Neural cell (in vitro differentiated cells): ENCODE results near the gene XRRA1. TPM values are rescaled to one million over a fixed set of nuclear protein-coding genes. Genes with fewer than 3 reads are reported as not detected.

Experiments used
- polyA plus RNA-seq: library from polyadenylated mRNA; depleted of rRNA; stranded (reverse); fragments of >200 nt; gene quantifications from 2 replicates; pipeline ENCODE4 v1.2.3, GENCODE V29; 2014
- small RNA-seq, 3 experiments: library from RNA; depleted of rRNA; stranded (forward); fragments of <200 nt; gene quantifications; one replicate each; pipeline ENCODE3, GENCODE V24; 2012
- TF ChIP-seq, protein P1 (sequence below): fragments of 450-650 bp; IDR thresholded peaks from 2 replicates; pipeline ENCODE4 v1.5.1; 2014; ENCODE audit warnings: antibody characterized with exemption, mild to moderate bottlenecking, moderate library complexity; ENCODE audit not compliant: poor library complexity, severe bottlenecking

XRRA1 gene
- polyA plus RNA-seq, 1 donor from 2014 or later, result 2.7 TPM

DNA sequence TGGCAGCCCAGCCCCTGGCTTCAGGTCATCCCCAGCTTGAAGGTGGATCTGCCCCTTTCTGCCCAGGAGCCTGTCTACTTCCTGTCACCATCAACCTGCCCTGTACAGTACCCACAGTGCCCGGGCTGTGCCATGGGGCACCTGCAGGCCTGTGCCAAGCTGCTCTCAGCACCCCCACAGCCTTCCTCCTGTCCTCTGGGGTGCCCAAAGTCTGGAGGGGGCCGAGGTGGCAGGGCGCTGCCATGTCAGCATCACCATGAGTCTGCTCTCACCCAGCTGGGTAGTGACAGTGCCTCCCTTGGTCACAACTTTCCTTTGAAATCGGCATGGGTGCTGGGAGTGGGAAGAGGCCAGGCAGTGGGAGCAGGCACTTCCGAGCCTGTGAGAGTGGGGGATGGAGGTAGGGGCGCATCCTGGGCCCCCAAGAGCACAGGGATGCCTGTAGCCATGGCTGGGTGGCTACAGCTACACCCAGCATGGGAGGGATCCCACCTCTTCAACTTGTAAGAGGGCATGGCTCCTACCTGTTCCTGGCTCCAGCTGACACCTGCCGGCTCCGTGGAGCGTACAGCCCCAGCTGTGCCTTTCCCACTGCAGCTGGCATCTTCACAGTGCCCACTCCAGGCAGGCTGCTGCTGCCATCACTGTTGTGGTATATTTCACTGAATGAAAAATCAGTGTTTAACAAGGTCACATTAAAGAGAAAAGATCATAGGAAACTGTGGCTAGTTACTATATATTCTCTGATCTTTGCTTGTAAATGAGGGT lies 157.4 kb downstream of the XRRA1 start (continued):
- TF ChIP-seq, protein P1, sequence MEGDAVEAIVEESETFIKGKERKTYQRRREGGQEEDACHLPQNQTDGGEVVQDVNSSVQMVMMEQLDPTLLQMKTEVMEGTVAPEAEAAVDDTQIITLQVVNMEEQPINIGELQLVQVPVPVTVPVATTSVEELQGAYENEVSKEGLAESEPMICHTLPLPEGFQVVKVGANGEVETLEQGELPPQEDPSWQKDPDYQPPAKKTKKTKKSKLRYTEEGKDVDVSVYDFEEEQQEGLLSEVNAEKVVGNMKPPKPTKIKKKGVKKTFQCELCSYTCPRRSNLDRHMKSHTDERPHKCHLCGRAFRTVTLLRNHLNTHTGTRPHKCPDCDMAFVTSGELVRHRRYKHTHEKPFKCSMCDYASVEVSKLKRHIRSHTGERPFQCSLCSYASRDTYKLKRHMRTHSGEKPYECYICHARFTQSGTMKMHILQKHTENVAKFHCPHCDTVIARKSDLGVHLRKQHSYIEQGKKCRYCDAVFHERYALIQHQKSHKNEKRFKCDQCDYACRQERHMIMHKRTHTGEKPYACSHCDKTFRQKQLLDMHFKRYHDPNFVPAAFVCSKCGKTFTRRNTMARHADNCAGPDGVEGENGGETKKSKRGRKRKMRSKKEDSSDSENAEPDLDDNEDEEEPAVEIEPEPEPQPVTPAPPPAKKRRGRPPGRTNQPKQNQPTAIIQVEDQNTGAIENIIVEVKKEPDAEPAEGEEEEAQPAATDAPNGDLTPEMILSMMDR, result no peak

Small RNA genes lying within 50 kb of the gene (small RNA-seq; reads per million reads assigned to genes)
- gene RN7SL239P, result 0 reads per million in 3 experiments
- 0 reads per million in 3 experiments for gene RNU6-216P

Other genes starting within 250 kb of the XRRA1 start
- not detected in 2 replicates for gene CHRDL2, start 217.7 kb downstream of the XRRA1 start, polyA plus RNA-seq
- gene RNF169, start 200.2 kb downstream of the XRRA1 start, polyA plus RNA-seq, result 9.0 and 10.6 TPM in 2 replicates
- gene SPCS2, start 175 bp upstream of the XRRA1 start, polyA plus RNA-seq, result 84.7 and 99.4 TPM in 2 replicates
- gene NEU3, start 39.8 kb upstream of the XRRA1 start, polyA plus RNA-seq, result 16.3 and 16.9 TPM in 2 replicates
- gene OR2AT4, start 147.8 kb upstream of the XRRA1 start, polyA plus RNA-seq, result not detected in 2 replicates
- not detected in 2 replicates for gene SLCO2B1, start 202.0 kb upstream of the XRRA1 start, polyA plus RNA-seq